Sciatic nerve (tissue), 2 donors: ENCODE measurements around the gene TERT. TPM values are rescaled to one million over a fixed set of nuclear protein-coding genes. Genes with fewer than 3 reads are reported as not detected.

Source experiments
- ATAC-seq: fragments of 200-7000 bp; cut with Tn5 transposase; one replicate; pipeline ENCODE4 v1.9.1; 2020; ENCODE audit warnings: mild to moderate bottlenecking, moderate library complexity
- DNase-seq: peaks from one replicate; pipeline ENCODE4 v3.0.0-alpha.2; 2020; ENCODE audit warnings: low spot score
- intact Hi-C: fragments of 100-400 bp; cut with DNase I; formaldehyde crosslinking; loops from one replicate; pipeline ENCODE4 v1.14.2; 2022
- total RNA-seq: library from RNA; stranded (reverse); fragmentation: NEBNext Ultra II Directional; extraction: Animal tissue kit (Norgen Biotek cat#: 25700); gene quantifications from one replicate; pipeline ENCODE4 v1.2.1, GENCODE V29; 2021
- donor health status: DM: no; HTN: no; CAD: no.
- donor health status: DM: no; HTN: no; CAD: no.

TERT gene
- total RNA-seq, 1 donor from 2014 or later, result 0.85 TPM

- no peak for ATAC-seq
- no peak for DNase-seq
- intact Hi-C loops, result no loop called here
Measured at GRCh38 chr5:1249366-1250280, 45.2 kb downstream of the TERT start.

GRCh38 chr5:1247811-1248210, 47.1 kb downstream of the TERT start:
- no peak for ATAC-seq
- intact Hi-C loops, result no loop called here
- DNase-seq, result no peak

GRCh38 chr5:1246711-1247431, 48.0 kb downstream of the TERT start:
- intact Hi-C loops, result no loop called here
- ATAC-seq, result no peak
- DNase-seq, result no peak

DNA sequence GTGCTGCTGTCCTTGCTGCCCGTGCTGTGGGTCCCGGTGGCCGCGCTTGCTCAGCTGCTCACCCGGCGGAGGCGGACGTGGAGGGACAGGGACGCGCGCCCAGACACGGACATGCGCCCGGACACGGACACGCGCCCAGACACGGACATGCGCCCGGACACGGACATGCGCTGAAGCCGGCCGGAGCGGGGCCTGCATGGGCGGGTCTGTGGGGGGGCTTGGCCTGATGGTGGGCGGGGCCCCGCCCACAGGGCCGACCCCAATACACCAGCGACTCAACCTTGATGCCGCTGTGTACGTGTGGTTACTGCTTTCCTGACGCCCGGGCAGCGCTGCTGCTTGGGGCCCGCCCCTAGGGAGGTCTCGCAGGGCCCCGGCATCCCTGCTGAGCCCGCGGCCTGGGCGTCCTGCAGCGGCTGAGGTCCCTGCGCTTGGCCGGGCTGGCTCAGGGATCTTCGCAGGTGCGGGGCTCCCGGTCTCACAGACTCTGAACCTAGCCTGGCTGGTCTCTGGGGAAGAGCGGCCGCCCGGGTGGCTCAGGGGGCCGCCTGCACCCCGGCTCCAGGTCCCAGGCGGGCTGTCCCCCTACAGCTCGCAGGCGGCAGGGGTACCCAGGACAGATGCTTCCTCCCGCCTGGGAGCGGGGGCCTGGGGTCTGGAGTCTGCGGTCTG, 48.8 kb downstream of the TERT start:
- ATAC-seq (no peak), DNase-seq (no peak)
- intact Hi-C loops, result no loop called here

- intact Hi-C loops, result no loop called here
- DNase-seq (no peak), ATAC-seq (no peak)
Measured at GRCh38 chr5:1244976-1245375, 49.9 kb downstream of the TERT start.

GRCh38 chr5:1244255-1244654, 50.6 kb downstream of the TERT start:
- no peak for DNase-seq
- intact Hi-C loops, result no loop called here
- ATAC-seq, result no peak

DNA sequence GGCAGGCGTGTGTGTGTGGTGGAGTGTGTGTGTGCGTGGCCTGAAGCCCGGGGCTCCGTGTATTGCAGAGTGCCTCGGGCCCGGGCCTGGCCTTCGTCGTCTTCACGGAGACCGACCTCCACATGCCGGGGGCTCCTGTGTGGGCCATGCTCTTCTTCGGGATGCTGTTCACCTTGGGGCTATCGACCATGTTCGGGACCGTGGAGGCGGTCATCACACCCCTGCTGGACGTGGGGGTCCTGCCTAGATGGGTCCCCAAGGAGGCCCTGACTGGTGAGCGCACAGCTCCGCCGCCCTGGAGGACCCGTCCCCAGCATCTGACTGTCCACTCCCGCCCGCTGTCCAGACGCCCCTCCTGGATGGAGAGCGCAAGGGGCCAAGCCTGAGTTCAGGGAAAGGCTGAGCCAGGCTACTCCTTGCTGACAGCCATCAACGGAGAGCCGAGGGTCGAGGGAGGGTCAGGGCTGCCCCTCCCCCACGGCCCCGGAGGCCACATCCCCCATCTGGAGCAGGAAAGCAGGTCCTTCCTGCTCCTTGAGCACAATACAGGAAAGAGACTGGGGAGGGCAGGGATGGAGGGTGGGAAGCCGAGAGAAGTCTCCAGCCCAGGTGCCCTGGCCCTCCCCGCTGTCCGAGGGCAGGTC, 51.3 kb downstream of the TERT start:
- no peak for DNase-seq
- intact Hi-C loops, result no loop called here
- no peak for ATAC-seq

DNA sequence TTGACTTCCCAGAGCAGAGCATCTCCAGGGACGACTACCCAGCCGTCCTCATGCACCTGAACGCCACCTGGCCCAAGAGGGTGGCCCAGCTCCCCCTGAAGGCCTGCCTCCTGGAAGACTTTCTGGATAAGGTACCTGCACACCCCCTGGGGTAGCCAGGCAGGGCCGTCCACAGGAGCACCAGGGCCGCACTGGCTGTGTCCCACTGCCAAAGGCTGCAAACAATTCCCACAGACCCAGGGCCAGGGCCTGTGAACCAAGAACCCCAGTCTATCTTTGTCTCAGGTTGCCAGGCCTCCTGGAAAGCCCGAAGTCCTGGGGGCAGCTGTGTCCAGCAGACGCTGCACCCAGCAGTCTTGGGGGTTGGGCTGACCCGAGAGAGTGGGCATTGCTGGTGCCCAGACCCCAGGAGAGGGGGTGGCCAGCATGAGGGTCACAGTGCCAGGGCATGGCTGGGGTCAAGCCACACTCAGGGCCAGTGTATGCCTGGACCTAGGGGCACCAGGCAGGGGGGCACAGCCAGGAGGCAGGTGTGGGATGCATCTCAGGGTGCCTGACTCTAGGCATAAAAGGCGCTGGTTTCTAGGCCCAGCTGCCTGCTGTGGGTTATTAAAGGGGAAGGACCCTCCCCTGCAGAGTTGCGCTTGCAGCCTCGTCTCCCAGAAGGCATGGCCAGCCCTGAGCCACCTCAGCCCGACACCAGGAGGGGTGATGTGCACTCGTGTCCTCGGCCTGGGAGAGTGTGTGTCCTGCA, 52.0 kb downstream of the TERT start:
- intact Hi-C loops, result no loop called here
- ATAC-seq (no peak), DNase-seq (no peak)

- ATAC-seq (no peak), DNase-seq (no peak)
- intact Hi-C loops, result no loop called here
Measured at GRCh38 chr5:1241509-1242080, 53.3 kb downstream of the TERT start.

DNA sequence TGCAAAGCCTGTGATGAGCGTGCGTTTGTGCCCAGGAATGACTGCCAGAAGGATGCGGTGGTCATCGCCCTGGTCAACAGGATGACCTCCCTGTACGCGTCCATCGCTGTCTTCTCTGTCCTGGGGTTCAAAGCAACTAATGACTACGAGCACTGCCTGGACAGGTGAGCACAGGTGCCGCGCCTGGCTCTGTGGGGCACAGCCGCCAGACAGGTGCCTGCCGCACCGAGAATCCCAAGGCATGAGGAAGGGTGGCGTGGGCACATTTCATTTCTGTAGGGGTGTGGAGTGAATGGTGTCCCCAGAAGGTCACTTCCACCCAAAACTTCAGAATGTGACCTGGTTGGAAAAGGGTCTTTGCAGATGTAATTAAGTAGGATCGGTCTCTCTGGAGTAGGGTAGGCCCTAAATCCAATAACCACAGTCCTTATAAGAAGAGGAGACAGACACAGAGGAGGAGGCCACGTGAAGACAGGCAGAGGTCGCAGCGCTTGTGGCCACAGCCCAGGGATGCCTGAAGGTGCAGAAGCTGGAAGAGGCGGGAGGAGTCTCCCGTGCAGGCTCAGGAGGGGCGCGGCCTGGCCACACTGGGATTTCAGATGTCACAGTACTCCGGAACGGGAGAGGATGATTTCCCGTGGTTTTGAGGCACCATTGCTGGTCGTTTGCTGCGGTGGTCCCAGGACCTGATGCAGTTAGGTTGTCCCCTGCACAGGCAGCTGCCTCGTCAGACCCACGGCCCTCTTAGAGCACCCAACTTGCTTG, 54.2 kb downstream of the TERT start:
- no peak for ATAC-seq
- intact Hi-C loops, result no loop called here
- no peak for DNase-seq

- ATAC-seq (no peak), DNase-seq (no peak)
- intact Hi-C loops, result no loop called here
Measured at GRCh38 chr5:1239505-1240251, 55.2 kb downstream of the TERT start.

DNA sequence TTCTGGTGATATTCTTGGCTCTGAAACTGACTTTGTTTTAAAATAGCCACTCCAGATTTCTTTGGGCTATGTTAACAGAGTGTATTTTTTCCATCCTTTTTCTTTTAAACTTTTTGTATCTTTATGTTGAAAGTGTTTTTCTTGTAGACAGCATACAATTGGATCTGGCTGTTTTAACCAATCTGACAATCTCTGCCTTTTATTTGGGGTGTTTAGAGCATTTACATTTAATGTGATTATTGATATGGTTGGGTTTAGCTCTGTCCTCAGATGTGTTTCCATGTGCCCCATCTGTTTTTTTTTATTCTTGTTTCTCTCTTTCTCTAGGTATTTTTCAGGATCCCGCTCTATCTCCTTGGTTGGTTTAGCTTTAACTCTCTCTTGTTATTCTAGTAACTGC, 59.0 kb downstream of the TERT start:
- intact Hi-C loops, result no loop called here
- DNase-seq (no peak), ATAC-seq (no peak)

GRCh38 chr5:1235379-1235778, 59.5 kb downstream of the TERT start:
- intact Hi-C loops, result no loop called here
- no peak for DNase-seq
- ATAC-seq, result no peak

DNA sequence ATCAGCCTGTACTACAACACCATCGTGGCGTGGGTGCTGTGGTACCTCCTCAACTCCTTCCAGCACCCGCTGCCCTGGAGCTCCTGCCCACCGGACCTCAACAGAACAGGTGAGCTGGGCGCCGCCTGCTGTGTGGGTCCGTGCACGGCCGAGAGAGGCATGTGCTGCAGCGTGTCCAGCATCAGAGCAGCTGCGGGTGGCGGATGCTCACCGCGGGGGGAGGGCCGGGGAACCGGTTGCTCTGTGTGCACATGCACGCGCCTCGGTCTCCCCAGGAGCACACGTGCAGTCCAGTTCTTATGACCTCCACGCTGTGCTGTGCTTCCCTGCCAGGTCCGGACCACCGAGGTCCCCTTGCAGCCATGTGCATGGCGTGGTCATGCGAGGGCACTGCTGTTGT, 62.1 kb downstream of the TERT start:
- intact Hi-C loops, result no loop called here

GRCh38 chr5:1231354-1231905, 63.4 kb downstream of the TERT start:
- intact Hi-C loops, result no loop called here
- no peak for DNase-seq
- no peak for ATAC-seq

More for the DNA sequence above, 62.1 kb downstream of the TERT start:
- DNase-seq, result no peak
- ATAC-seq, result no peak

DNA sequence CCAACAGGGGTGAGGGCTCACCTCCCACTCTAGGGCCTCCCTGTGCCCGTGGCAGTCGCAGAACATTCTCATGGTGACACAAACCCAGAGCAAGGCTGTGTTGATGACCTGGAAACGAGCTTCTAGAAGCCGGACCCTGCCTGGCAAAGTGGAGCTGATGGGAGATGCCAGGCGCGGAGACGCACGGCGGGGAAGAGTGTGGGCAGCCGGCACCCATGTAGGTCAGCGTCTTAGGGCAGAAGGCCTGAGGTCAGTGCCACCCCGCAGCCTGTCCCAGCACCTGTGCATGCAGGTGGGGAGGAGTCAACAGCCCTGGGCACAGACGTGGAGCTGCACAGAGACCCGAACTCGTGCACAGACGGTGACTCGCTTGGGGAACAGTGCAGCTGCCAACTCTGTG, 64.3 kb downstream of the TERT start:
- intact Hi-C loops, result no loop called here
- DNase-seq, result no peak
- ATAC-seq, result no peak

GRCh38 chr5:1229822-1230221, 65.0 kb downstream of the TERT start:
- intact Hi-C loops, result no loop called here
- no peak for ATAC-seq
- DNase-seq, result no peak
